Activated CD4-positive, alpha-beta memory T cell treated with anti-CD3 and anti-CD28 coated beads for 36 hours (primary cell): ENCODE data around the gene CACNG4. TPM values are rescaled to one million over a fixed set of nuclear protein-coding genes. Genes with fewer than 3 reads are reported as not detected.

Experiments
- CTCF ChIA-PET: fragments of 350-600 bp; sonication (Branson Sonifier 250); formaldehyde crosslinking; loops from one replicate; lab custom pipeline; 2021; ENCODE audit warnings: antibody characterized with exemption, inconsistent platforms; lab: Charles Lee
- POLR2A ChIA-PET: fragments of 350-600 bp; sonication (Branson Sonifier 250); formaldehyde crosslinking; loops from one replicate; lab custom pipeline; 2021; ENCODE audit warnings: antibody characterized with exemption; lab: Charles Lee
- DNase-seq: peaks from one replicate; pipeline ENCODE4 v3.0.0-alpha.2; 2020
- H3K27ac Mint-ChIP-seq: one replicate; pipeline ENCODE4 v1.8.0; 2021; ENCODE audit warnings: mixed read lengths
- H3K27me3 Mint-ChIP-seq: one replicate; pipeline ENCODE4 v1.8.0; 2021; ENCODE audit warnings: mixed read lengths
- H3K36me3 Mint-ChIP-seq: one replicate; pipeline ENCODE4 v1.8.0; 2021; ENCODE audit warnings: mixed read lengths
- H3K4me1 Mint-ChIP-seq: one replicate; pipeline ENCODE4 v1.8.0; 2021; ENCODE audit warnings: low read depth, mixed read lengths
- H3K4me3 Mint-ChIP-seq: one replicate; pipeline ENCODE4 v1.8.0; 2021; ENCODE audit warnings: mild to moderate bottlenecking, mixed read lengths
- H3K9me3 Mint-ChIP-seq: one replicate; pipeline ENCODE4 v1.8.0; 2021; ENCODE audit warnings: mixed read lengths
- intact Hi-C: fragments of 100-400 bp; cut with micrococcal nuclease; formaldehyde crosslinking; loops from one replicate; pipeline ENCODE4 v1.15.1; 2023
- total RNA-seq, 2 experiments: library from RNA; stranded (reverse); gene quantifications; one replicate each; pipeline ENCODE4 v1.2.3, GENCODE V29; 2021

The CACNG4 gene
- total RNA-seq, 2 experiments from 2014 or later, result not detected

- Mint-ChIP-seq H3K4me3 (no peak overlapping the region), H3K27ac (no peak overlapping the region), H3K36me3 (no peaks in the 10 kb centered on the region), H3K9me3 (no peaks in the 10 kb centered on the region), H3K4me1 (no peaks in the 10 kb centered on the region), H3K27me3 (peaks cover 9% of the 10 kb centered on the region)
- no peak for DNase-seq
- intact Hi-C loops, result no loop called here
- POLR2A ChIA-PET, result no interaction called here
- CTCF ChIA-PET, result no interaction called here
Measured at GRCh38 chr17:67018471-67019434, 54.2 kb downstream of the CACNG4 start.

GRCh38 chr17:67019809-67020208, 55.3 kb downstream of the CACNG4 start:
- POLR2A ChIA-PET, result no interaction called here
- DNase-seq, result no peak

GRCh38 chr17:67020293-67020766, 55.8 kb downstream of the CACNG4 start:
- H3K9me3 Mint-ChIP-seq, result no peaks in the 10 kb centered on the region
- intact Hi-C loops, result no loop called here
- H3K27ac Mint-ChIP-seq, result no peak overlapping the region
- no peak overlapping the region for H3K4me3 Mint-ChIP-seq
- no peak for DNase-seq
- CTCF ChIA-PET, result no interaction called here
- POLR2A ChIA-PET, result no interaction called here
- H3K4me1 Mint-ChIP-seq, result no peaks in the 10 kb centered on the region
- H3K36me3 Mint-ChIP-seq, result no peaks in the 10 kb centered on the region
- H3K27me3 Mint-ChIP-seq, result peaks cover 4% of the 10 kb centered on the region

More at GRCh38 chr17:67019809-67020208, 55.3 kb downstream of the CACNG4 start:
- Mint-ChIP-seq H3K27me3 (peaks cover 6% of the 10 kb centered on the region), H3K4me3 (no peak overlapping the region), H3K36me3 (no peaks in the 10 kb centered on the region), H3K9me3 (no peaks in the 10 kb centered on the region), H3K4me1 (no peaks in the 10 kb centered on the region), H3K27ac (no peak overlapping the region)
- intact Hi-C loops, result no loop called here
- CTCF ChIA-PET, result no interaction called here

- no peak for DNase-seq
- ChIA-PET POLR2A (no interaction called here), CTCF (no interaction called here)
- H3K4me3 Mint-ChIP-seq, result no peak overlapping the region
- H3K27me3 Mint-ChIP-seq, result peaks cover 3% of the 10 kb centered on the region
- H3K4me1 Mint-ChIP-seq, result no peaks in the 10 kb centered on the region
- intact Hi-C loops, result no loop called here
- H3K27ac Mint-ChIP-seq, result no peak overlapping the region
- no peaks in the 10 kb centered on the region for H3K36me3 Mint-ChIP-seq
- no peaks in the 10 kb centered on the region for H3K9me3 Mint-ChIP-seq
Measured at GRCh38 chr17:67021196-67021595, 56.7 kb downstream of the CACNG4 start.

- peaks cover 3% of the 10 kb centered on the region for H3K27me3 Mint-ChIP-seq
- intact Hi-C loops, result no loop called here
- no peaks in the 10 kb centered on the region for H3K4me1 Mint-ChIP-seq
Measured at GRCh38 chr17:67021743-67022450, 57.4 kb downstream of the CACNG4 start.

GRCh38 chr17:67022451-67022810, 57.9 kb downstream of the CACNG4 start:
- intact Hi-C loops, result no loop called here
- Mint-ChIP-seq H3K27ac (no peak overlapping the region), H3K4me3 (no peak overlapping the region), H3K9me3 (no peaks in the 10 kb centered on the region), H3K4me1 (no peaks in the 10 kb centered on the region), H3K36me3 (no peaks in the 10 kb centered on the region), H3K27me3 (peaks cover 3% of the 10 kb centered on the region)
- ChIA-PET POLR2A (no interaction called here), CTCF (no interaction called here)
- DNase-seq, result no peak

More at GRCh38 chr17:67021743-67022450, 57.4 kb downstream of the CACNG4 start:
- POLR2A ChIA-PET, result no interaction called here
- CTCF ChIA-PET, result no interaction called here
- no peak for DNase-seq
- Mint-ChIP-seq H3K27ac (no peak overlapping the region), H3K36me3 (no peaks in the 10 kb centered on the region), H3K9me3 (no peaks in the 10 kb centered on the region), H3K4me3 (no peak overlapping the region)

DNA sequence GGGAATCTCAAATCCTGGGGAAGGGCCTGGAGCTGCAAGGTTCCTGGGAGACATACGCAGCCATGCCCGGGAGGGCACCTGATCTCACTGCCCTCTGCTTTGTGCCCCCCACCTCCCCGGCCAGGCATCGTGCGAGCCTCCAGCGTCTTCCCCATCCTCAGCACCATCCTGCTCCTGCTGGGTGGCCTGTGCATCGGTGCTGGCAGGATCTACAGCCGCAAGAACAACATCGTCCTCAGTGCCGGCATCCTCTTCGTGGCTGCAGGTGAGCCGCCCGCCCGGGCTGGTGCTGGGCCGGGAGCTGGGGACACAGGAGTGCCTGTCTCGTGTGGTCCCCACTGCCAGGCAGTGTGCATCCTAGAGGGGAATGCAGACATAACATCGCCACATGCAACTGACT, 60.2 kb downstream of the CACNG4 start:
- CTCF ChIA-PET, result no interaction called here
- H3K36me3 Mint-ChIP-seq, result no peaks in the 10 kb centered on the region

GRCh38 chr17:67025216-67025792, 60.8 kb downstream of the CACNG4 start:
- peaks cover 3% of the 10 kb centered on the region for H3K27me3 Mint-ChIP-seq
- ChIA-PET CTCF (no interaction called here), POLR2A (interaction anchor here (0.6 kb wide), 1 partner anchor 27 kb away, joined by 3 read pairs; no protein-coding TSS in a partner anchor)
- intact Hi-C loops, result no loop called here
- no peak overlapping the region for H3K4me3 Mint-ChIP-seq
- no peaks in the 10 kb centered on the region for H3K9me3 Mint-ChIP-seq
- no peaks in the 10 kb centered on the region for H3K4me1 Mint-ChIP-seq
- DNase-seq, result no peak
- H3K27ac Mint-ChIP-seq, result no peak overlapping the region
- no peaks in the 10 kb centered on the region for H3K36me3 Mint-ChIP-seq

More for the DNA sequence above, 60.2 kb downstream of the CACNG4 start:
- H3K4me1 Mint-ChIP-seq, result no peaks in the 10 kb centered on the region
- peaks cover 3% of the 10 kb centered on the region for H3K27me3 Mint-ChIP-seq
- POLR2A ChIA-PET, result no interaction called here
- intact Hi-C loops, result no loop called here
- H3K4me3 Mint-ChIP-seq, result no peak overlapping the region
- no peaks in the 10 kb centered on the region for H3K9me3 Mint-ChIP-seq
- DNase-seq, result no peak
- no peak overlapping the region for H3K27ac Mint-ChIP-seq

- Mint-ChIP-seq H3K4me3 (no peak overlapping the region), H3K27ac (no peak overlapping the region), H3K27me3 (peaks cover 3% of the 10 kb centered on the region), H3K36me3 (no peaks in the 10 kb centered on the region), H3K4me1 (no peaks in the 10 kb centered on the region), H3K9me3 (no peaks in the 10 kb centered on the region)
- CTCF ChIA-PET, result no interaction called here
- POLR2A ChIA-PET, result no interaction called here
- intact Hi-C loops, result no loop called here
- no peak for DNase-seq
Measured at GRCh38 chr17:67026341-67026740, 61.8 kb downstream of the CACNG4 start.

DNA sequence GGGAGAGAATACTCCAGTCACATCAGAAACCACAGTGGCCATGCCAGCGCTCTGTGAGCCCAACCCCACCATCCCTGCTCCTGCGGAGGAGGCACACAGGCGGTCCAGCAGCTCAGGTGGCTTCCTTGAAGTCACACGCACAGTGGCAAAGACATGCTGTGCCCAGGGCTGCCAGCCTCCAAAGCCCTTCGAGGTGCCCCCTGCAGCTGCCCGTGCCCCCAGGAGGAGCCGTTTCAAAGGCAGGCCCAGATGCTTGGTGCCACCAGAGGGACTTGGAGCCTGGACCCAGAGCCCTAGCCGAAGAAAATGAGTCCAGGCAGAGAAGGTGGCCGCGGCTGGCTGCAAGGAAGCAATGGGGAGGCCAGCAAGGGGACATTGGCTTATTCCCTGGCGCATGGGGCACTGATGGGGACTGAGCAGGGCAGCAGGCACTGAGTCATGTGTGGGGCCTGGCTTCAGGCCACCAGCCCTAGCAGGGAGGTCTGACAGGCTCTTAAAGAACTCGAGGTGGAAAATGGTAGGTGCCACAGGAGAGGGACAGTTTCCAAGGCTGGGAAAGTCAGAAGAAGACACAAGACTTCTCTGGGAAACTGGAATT, 62.6 kb downstream of the CACNG4 start:
- ChIA-PET POLR2A (no interaction called here), CTCF (no interaction called here)
- H3K9me3 Mint-ChIP-seq, result no peaks in the 10 kb centered on the region
- peaks cover 3% of the 10 kb centered on the region for H3K27me3 Mint-ChIP-seq
- H3K36me3 Mint-ChIP-seq, result no peaks in the 10 kb centered on the region
- no peak for DNase-seq
- no peak overlapping the region for H3K4me3 Mint-ChIP-seq
- H3K27ac Mint-ChIP-seq, result no peak overlapping the region
- no peaks in the 10 kb centered on the region for H3K4me1 Mint-ChIP-seq
- intact Hi-C loops, result no loop called here

GRCh38 chr17:67030641-67031040, 66.1 kb downstream of the CACNG4 start:
- POLR2A ChIA-PET, result no interaction called here
- H3K27me3 Mint-ChIP-seq, result no peaks in the 10 kb centered on the region
- intact Hi-C loops, result no loop called here
- H3K27ac Mint-ChIP-seq, result no peak overlapping the region
- no peaks in the 10 kb centered on the region for H3K9me3 Mint-ChIP-seq
- no peaks in the 10 kb centered on the region for H3K36me3 Mint-ChIP-seq
- H3K4me1 Mint-ChIP-seq, result peaks cover 5% of the 10 kb centered on the region
- DNase-seq, result no peak
- H3K4me3 Mint-ChIP-seq, result no peak overlapping the region
- CTCF ChIA-PET, result no interaction called here

DNA sequence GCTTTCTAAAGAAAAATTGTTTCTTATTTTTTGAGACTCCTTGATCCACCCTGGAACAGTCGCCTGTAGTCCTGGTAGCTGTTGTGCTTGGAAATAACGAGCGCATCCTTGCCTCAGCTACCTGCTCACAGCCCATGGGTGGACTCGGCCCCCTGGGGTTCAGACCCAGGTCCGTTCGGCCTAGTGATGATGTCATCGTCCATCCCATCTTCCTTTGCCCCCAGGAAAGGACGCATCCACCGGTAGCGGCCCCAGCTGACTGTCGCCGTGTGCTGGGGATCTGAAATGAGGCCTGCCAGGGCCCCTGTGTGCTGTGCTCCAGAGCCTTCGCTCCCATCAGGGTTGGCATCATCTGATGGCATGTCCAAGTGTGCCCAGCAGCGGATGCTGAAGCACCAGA, 67.9 kb downstream of the CACNG4 start:
- ChIA-PET POLR2A (no interaction called here), CTCF (no interaction called here)
- Mint-ChIP-seq H3K4me3 (no peak overlapping the region), H3K27me3 (peaks cover 2% of the 10 kb centered on the region), H3K9me3 (no peaks in the 10 kb centered on the region), H3K27ac (no peak overlapping the region), H3K36me3 (no peaks in the 10 kb centered on the region), H3K4me1 (peaks cover 7% of the 10 kb centered on the region)
- DNase-seq, result no peak
- intact Hi-C loops, result no loop called here
